ENCODE data around the gene PTPN7.
"Not testable (repeated sequence)": the region's sequence is repeated elsewhere in the genome, so short reads cannot be mapped to it uniquely, and the experiment has no call there.

PTPN7 gene

DNA sequence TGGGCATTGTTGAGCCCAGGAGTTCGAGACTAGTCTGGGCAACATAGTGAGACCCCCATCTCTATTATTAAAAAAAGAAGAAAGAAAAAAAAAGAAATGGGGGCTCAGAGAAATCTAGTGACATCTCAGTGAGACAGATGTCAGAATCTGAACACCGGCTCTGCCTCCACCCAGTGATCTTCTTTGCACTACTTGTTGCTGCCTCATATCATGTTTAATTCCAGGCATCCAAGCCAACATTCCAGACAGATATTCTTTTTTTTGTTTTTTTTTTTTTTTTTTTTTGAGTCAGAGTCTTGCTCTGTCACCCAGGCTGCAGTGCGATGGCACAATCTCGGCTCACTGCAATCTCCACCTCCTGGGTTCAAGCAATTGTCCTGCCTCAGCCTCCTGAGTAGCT, 10.8 kb downstream of the PTPN7 start:
- no peak for DNase-seq

DNA sequence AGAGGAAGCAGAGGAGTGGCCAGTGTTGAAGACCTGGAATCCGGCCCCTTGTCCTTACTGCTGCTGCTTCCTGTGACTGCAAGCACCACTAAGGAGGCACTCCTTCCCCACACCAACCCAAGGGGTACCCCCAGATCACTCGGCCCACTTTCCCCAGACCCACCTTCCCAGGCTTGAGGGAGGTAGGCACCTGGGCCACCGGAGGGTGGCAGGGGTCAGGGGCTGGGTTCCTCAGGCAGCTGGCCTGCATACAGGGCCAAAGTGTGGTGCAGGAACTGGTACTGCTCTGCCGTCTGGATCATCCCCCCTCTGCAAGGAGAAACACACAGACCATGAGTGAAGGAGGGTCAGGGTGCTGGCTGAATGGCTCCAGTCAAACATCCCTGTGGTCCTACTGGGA, 12.0 kb downstream of the PTPN7 start:
- DNase-seq, result no peak

DNA sequence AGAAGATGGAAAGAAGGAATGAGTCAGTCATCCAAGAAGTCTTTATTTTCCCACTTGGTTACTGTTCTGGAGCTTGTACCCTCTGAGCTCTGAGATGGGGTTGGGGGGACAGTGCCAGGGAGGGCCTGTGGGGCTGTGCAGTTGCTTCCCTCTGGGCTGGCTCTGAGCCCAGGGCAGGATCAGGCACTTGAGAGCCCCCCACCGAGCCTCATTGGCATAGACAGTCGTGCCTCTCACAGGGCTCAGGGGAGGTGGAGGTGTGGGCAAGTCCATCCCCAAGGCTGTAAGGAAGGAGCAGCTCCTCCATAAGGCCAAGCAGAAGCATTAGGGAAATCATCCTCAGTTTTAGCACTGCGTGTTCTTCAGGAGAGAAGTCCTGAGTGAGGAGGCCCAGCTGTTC, 13.4 kb downstream of the PTPN7 start:
- no peak for DNase-seq

DNA sequence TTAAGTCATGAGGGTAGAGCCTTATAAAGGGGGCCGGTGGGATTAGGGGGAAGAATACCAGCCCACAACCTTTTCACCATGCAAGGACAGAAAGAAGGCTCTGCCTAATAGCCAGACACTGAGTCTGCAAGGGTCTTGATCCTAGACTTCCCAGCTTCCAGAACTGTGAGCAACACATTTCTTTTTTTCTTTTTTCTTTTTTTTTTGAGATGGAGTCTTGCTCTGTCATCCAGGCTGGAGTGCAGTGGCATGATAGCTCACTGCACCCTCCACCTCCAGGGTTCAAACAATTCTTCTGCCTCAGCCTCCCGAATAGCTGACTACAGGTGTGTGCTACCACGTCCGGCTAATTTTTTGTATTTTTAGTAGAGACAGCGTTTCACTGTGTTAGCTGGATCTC, 14.1 kb downstream of the PTPN7 start:
- DNase-seq, result no peak

DNA sequence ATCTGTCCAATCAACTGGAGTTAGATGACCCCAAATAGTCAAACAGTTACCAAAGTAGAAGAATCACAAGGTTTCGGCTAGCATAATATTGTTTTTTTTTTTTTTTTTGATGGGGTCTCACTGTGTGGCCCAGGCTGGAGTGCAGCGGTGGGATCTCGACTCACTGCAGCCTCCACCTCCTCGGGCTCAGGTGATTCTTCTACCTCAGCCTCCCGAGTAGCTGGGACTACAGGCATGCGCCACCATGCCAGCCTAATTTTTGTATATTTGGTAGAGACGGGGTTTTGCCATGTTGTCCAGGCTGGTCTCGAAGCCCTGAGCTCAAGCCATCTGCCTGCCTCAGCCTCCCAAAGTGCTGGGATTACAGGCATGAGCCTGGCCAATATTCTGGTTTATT, 14.7 kb downstream of the PTPN7 start:
- not testable (repeated sequence) for DNase-seq

DNA sequence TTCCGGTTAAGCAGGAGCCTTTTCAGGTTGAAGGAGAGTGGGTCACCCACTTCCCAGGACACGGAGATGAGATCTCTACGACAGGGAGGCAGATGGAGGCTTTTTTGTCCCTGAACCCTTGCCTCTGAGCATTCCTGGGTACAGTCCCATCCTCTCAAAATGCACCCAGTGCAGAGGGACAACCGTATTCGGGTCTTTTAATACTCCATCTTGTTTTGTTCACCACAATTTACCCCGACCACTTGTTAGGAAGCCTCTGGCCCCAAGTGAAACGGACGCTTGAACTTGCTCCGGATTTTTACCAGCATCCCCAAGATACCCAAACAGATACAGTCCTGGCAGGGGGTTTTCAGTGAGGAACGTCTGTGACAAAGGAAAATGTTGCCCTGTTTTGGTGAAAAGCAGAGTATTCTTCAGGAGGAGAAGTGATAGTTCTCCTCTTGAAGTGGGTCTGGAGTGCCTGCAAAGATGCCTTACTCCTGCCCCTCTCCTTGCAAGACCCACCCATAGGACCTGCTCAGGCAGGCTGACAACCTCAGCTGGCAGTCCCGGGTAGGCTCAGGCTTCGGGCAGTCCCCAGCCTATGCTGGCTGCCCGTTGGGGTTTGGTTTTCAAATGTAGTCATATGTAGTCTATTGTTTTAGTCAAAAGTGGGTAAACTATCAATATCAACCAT, 15.2 kb downstream of the PTPN7 start:
- no peak for DNase-seq

DNA sequence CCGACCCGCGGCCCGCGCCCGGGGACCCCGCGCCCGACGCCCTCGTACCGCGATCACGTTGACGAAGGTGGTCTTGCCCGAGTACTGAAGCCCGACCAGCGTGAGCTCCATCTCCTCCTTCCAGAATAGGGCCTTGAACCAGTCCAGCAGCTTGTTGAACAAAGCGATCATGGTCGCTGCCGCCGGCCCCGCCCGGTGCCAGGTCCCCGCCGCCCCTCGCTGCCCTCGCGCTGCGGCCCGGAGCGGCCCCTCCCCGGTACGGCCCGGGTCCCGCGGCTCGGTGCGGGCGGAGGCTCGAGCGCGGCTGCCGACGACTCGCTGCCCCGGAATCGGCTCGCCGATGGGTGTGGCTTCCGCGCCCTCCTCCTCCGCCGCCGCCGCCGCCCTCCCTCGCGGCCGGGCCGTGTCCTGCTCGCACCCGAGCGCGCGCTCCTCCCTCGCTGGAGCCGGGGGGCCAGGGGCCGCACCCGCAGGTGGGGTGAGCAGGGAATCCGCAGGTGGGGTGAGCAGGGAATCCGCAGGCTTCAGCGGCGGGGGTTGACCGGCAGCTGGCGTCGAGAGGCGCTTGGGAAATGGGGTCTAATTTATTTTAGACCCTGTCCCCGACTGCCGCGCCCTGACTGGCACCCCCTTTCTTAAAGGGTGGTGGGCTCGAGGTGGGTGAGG, 15.9 kb downstream of the PTPN7 start, which contains the start of gene ARL8A:
Gene ARL8A (minus strand): TSS at position 336 of the 666 bp plus-strand sequence. CDS start 165 bp downstream, at position 171.
- peak; percentile 48 for DNase-seq

DNA sequence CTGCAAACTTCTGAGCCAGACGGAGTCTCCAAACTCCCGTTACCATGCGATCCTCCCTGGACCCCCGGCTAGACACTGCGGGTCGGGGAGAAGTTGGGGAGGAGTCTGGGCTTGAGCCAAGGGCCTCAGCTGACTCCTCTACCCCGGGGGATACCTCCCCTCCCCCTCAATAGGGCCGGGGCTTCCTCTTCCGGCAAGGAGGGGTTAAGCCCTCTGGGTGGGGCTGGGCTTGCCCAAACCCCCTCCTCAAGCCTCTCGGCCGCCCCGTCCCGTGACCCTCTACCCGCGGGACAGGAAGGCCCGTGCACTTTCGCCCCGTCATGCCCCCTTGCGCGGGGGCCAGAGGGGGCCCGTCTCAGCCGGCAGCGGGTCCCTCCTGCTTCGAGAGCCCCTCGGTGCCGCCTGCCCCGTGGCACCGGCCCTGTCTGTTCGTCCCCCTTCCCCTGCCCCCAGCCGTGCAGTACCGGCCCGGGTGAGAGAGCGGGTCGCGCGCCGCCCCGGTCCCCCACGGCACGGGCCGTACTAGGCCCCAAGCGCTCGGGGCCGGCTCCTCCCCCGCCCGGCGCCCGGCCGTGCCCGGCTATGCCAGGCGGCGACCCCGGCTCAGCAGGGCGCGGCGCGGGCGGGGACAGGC, 16.5 kb downstream of the PTPN7 start:
- DNase-seq, result no peak

DNA sequence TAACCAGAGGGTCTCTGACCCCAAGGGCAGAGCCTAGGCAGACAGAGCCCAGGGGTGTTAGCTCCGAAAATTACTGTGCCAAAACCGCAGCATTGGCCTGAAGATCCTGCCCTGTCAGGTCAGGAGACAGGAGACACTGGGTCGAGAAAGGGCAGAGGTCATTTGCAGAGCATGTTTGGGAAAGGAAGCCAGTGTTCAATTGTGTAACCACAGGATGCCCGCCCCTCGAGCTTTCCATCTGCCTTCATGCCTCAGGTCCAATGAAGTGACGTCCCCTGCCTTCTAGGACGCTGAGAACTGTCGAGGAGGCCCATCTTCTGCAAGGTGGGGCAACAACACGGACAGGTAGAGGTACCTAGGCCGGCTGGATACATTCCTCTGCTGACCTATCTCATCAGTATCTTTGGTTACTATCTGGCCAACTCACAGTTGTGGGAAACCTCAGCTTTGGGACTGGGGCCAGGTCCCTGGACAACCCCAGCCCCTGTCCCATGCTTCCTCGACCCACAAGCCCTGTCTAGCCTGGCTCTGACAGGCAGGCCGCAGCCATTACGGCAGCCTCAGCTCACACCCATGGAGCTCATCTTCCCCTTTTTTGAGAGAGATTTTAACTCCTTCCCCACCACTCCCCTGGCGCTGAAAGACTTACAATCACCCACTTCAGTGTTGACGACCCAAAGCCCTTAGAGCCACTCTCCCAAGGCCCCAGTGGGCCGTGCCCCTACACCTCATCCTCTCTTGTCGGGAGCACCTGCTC, 17.2 kb downstream of the PTPN7 start:
- no peak for DNase-seq

DNA sequence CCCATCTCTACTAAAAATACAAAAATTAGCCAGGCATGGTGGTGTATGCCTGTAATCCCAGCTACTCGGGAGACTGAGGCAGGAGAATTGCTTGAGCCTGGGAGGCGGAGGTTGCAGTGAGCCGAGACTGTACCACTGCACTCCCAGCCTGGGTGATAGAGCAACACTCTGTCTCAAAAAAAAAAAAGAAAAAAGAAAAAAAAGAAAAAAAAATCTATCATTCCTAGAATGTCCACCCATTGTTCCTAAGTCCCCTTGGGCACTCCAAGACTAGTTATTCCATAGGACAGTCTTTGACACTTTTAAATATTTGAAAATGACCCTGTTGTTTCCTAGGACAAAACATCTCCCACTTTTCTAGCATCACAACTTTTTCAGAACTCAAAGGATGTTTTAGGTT, 18.9 kb downstream of the PTPN7 start:
- DNase-seq, result not testable (repeated sequence)

DNA sequence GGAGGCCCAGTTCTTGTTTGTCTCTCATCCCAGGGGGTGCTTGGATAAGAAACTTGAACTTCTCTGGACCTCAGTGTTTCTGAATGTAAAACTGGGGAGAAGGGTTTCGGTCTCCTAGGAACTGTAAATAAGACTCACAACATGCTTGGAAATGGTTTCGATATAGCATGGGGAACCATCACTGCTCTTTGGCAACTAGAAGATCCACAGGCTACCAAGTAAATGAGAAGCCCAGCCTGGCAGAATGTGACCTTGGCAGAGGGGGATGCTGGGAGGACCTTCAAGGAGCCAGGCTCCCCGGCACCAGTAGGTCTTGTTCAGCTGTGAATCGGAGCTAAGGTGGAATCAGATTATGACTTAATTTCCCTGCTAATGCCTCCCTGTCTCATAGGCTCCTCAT, 19.6 kb downstream of the PTPN7 start:
- no peak for DNase-seq

DNA sequence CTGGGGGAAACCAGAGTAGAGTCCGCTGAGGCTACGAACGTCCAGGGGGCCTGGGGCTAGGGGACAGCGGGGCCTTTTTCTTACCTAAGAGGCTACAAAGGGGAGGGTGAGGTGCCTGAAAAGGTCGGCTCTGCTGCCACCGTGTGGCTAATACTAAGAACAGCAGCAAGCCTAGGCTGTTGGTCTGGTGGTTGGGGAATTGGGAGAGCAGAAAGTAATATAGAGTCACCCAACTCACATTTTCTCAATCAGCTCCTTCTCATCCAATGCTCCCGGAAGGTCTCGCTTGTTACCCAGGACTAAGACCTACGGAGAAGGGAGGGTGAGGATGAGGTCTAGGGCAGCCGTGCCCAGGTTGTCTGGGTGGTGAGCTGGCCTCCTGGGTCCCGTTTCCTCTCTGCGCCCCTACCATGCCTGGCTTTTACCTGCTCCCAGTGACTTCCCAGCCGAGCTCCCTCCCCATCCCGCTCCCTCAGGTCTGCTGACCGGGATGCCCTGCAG, 25.1 kb downstream of the PTPN7 start:
- peak; percentile 69 for DNase-seq

DNA sequence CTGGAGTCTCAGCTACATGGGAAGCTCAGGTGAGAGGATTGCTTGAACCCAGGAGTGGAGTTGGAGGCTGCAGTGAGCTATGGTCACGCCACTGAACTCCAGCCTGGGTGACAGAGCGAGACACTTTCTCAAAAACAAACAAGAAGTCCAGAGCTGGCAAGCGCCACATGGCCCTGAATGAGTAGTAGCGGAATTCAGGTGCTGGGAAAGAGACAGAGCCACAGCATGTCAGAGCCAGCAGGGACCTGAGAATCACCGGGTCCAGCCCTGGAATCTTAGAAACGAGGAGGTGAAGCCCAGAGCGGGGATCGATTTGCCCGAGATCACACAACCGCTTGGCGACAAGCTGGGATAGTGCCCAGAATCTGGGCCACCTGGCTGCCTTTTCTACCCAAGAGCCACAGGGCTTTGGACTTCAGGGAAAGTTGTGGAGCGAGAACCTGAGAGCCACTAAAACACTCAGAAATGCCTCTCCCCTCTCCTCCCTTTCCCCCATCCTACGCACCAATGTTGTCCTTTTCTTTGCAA, 25.7 kb downstream of the PTPN7 start:
- DNase-seq, result no peak

DNA sequence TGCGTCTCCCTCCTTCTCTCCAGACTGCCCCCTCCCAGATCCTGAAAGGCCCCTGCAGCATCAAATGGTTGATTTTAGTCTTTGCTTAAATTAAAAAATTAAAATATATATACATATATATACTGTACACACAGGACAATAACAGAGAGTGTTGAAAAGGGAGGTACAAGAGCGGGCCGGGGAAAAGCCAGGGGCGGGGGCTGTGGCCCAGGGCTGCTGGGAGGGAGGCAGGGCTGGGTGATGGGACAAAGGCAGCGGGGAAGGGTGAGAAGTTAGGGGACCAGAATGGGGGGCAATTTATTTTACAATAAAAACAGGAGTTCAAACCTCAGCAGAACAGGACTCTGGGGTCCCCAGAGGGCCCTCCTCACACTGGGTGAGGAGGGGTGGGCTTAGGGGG, 26.4 kb downstream of the PTPN7 start:
- DNase-seq, result no peak

DNA sequence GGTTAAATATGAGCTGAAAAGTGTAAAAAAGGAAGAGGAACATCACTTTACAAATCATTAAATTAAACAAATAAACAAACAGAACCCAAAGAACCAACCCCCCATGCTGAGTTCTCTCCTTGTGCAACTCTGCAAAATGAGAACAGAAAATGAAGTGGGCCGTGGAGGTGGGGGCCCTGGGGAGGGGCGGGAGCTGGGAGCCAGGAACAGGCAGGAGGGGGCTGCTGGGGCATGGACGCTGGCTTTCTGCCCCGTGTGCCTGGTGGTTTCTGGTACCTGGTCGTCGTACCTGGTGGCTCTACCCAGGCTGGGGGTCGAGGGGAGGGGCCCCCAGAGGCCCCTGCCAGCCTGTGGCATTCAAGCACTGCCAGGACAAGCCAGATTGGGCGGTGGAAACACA, 26.9 kb downstream of the PTPN7 start:
- DNase-seq, result no peak

DNA sequence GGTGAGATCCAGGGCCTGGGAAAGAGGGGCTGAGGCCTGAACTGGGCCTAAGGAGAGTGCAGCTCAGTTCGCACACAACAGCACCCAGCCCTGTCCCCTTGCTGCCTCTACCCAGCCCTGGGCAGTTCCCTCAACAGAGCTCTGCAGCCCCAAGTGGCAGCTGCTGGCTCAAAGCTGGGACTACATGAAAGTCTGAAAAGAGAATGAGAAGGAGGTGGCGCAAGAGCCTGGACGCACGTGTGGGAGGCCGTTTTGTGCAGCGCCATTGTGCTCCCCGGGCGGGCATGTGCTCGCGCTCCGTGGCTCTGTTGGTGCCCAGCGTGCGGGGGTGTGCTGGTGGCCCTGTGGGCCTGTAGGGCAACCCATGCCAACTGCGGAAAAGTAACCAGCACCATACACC, 27.4 kb downstream of the PTPN7 start:
- no peak for DNase-seq

DNA sequence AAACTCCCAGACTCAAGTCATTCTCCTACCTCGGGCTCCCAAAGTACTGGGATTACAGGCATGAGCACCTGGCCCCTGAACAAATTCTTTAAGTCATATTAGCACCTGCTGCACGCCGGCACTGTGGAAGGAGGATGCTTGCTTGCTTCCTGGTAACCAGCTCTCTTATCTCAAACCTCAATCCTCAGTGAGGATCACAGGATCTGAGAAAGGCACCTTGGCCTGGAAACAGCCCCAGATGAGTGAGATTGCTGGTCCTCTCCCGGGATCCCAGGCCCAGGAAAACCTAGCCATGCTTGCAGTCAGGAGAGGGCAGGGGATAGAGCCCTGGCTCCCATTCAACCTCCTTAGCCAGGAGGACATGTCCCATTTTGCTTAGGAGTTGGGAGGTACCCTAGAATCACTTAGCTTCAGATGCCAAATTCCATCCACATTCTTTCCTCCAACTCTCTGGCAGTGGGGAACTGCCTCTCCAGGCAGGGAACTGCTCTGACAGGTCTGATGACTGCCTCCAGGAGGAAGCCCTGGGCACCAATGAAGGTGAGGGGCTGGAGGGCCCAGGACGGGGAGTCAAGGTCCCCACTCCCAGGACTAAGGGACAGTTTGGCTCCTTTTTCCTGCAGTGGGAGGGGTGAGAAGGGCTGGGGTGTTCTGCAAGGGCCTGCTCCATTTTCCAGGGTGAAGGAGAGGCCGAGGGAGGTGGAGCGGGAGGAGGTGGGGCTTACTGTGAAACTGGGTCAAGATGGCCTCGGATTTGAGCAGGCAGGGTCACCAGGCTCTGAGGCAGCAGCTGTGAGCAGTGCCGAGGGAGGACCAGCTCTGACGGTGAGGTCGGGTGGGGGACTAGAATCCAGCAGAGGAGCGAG, 28.2 kb downstream of the PTPN7 start:
- DNase-seq, result no peak

DNA sequence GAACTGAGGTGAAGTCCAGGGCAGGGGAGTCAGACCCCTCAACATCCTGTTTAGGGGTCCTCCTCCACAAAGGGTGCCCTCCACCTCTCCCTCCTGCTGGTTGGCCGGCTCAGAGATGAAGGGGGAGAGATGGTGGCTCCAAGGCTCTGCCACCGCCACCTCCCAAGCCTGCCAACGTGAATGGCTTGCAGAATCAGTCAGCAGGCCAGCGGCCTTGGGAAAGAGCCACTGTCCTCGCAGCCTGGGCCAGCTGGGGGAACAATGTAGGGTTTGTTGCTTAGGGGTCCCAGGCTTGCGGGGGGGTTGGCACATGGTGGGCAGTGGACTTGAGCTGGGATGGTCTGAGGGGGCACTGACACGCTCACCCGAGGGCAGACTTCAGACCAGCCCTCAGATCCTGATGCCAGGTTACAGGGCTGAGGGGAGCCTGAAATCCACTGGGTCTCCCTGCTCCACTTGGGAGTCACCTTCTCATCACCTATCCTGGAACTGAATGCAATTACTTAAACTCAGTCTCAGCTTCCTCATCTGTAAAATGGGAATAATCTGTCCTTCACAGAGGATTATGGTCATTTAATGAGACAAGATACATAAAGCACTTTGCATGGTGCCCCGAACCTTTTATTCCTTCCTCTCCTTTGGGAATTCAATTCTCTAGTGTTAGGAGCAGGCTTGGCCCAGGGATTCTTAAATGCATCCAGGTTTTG, 29.4 kb downstream of the PTPN7 start:
- DNase-seq, result no peak

DNA sequence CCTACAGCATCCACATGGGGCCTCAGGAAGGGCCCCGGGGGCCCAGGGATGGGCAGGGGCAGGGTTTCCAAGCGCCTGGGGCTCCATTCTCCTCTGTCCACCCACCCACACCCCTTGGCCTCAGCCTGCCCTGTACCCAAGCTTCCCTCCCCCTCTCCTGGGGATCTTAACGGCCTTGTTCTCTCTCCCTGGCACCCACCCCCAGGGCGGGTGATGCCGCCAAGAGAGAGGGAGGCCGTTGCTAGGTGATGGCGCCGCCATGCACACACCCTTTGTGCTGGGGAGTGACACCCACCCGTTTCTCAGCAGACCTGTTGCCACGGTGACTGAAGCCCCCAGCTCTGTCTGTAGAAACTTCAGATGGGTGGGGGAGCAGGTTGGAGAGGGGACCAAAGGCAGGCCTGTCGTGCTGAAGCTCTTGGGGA, 30.1 kb downstream of the PTPN7 start:
- no peak for DNase-seq

DNA sequence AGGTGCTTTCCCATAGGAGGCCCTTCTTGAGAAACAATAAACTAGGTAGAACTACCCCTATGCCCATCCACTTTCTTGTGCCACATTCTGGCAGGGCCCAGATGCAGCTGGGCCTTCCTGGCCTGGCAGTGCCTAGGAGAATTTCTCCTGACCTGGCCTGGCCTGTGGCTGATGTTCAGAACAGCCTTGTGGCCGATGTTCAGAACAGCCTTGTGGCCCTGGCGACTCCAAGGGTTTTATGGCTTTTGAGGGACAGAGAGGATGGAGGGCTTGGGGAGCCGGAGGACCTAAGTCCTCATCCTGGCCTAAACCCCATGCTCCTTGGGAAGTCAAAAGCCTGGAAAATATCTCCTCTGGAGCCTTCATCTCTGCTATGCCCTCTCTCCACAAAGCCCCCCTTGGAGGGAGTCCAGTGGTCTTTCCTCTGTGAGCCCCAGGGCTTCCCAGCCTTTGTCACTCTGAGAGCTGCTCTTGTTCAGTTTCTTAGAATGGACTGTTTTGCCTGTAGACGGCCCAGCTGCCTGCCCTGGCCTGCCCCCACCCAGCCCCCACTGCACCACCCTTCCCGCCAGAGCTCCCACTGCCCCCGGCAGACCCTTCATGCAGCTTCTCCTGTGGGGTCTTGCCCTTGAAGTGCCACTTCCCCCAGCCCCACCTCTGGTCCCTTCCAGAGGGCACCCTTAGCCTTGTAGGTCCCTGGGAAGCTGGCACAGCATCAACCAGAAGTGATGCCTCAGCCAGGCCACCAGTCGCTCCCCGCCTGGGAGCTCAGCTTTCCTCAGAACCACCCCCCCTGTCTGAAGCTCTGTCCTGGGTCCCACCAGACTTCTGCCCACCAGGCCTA, 30.7 kb downstream of the PTPN7 start:
- no peak for DNase-seq

Data from CD4-positive, alpha-beta T cell treated with Interleukin-4 for 4 hours (primary cell).